ENCODE data around the gene AGAP1. TPM values are rescaled to one million over a fixed set of nuclear protein-coding genes. Genes with fewer than 3 reads are reported as not detected.

AGAP1 gene
- total RNA-seq, 2 donors from 2014 or later = 19.1 to 20.8 TPM

DNA sequence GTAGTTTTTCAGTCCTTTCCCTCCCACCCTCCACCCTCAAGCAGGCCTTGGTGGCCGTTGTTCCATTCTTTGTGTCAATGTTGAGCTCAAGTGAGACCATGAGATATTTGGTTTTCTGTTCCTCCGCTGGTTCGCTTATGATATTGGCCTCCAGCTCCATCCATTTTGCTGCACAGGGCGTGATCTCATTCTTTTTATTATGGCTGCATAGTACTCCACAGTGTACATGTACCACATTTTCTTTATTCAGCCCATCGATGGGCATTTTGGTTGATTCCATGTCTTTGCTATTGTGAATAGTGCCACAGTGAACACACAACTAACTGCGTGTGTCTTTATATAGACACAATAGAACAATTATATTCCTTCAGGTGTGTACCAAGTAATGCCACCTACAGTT lies 14.1 kb downstream of the AGAP1 start:
- DNase-seq (ENCODE audit: low spot score) = no peak
- ATAC-seq (ENCODE audit: insufficient number of reproducible peaks, low FRiP score, low read depth) = no peak

DNA sequence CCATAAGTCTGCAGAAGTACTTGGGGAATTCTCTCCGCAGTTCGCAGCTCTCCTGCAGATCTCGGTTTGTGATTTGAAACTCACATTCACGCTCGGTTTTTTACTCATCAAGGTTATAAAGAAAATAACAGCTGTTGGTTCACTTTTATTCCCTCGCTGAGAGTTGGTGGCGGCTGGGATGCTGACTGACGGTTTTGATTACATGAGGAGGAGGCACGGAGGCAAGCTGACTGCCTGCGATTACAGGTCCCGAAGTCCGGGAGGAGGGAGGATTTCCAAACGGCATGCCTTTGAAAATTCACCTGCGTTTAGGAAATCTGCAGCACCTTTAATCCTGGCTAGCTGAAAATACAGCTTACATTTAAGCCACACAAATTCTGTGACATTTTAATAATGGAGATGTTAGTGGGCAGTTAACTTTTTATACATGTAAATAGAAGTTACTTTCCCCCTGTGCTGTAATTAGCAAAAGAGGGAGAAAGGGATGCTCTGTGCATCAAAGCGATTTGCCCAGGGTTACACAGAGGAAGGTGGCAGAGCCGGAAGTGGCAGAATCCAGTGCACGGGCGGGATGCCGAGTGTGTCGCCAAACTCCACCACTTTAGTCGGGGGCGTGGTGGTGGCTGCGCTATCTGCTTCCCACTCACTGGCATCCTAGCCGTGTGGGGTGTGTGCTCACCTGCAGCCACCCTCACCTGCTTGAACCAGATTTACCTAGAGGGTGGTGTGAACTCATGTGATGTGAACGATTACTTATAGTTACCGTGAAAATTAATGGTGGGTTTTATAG lies 14.7 kb downstream of the AGAP1 start:
- TF ChIP-seq, protein P1, sequence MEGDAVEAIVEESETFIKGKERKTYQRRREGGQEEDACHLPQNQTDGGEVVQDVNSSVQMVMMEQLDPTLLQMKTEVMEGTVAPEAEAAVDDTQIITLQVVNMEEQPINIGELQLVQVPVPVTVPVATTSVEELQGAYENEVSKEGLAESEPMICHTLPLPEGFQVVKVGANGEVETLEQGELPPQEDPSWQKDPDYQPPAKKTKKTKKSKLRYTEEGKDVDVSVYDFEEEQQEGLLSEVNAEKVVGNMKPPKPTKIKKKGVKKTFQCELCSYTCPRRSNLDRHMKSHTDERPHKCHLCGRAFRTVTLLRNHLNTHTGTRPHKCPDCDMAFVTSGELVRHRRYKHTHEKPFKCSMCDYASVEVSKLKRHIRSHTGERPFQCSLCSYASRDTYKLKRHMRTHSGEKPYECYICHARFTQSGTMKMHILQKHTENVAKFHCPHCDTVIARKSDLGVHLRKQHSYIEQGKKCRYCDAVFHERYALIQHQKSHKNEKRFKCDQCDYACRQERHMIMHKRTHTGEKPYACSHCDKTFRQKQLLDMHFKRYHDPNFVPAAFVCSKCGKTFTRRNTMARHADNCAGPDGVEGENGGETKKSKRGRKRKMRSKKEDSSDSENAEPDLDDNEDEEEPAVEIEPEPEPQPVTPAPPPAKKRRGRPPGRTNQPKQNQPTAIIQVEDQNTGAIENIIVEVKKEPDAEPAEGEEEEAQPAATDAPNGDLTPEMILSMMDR (IDR thresholded peaks at IDR 0.05) = no peak
- Histone ChIP-seq H3K27ac (no peak overlapping the region), H3K27me3 (replicated peaks; ENCODE audit: insufficient read depth) (no peaks in the 10 kb centered on the region), H3K36me3 (no peaks in the 10 kb centered on the region), H3K4me3 (no peak overlapping the region), H3K9me3 (no peaks in the 10 kb centered on the region), H3K4me1 (ENCODE audit: control insufficient read depth in 1 of 2, low read depth in 2 of 2) (peaks cover 4 to 5% of the 10 kb centered on the region in 2 donors)
- DNase-seq (ENCODE audit: low spot score) = no peak
- ATAC-seq (ENCODE audit: insufficient number of reproducible peaks, low FRiP score, low read depth) = no peak

More for the DNA sequence above, 14.1 kb downstream of the AGAP1 start:
- Histone ChIP-seq H3K9me3 (no peaks in the 10 kb centered on the region), H3K27me3 (replicated peaks; ENCODE audit: insufficient read depth) (no peaks in the 10 kb centered on the region), H3K27ac (no peak overlapping the region), H3K4me1 (ENCODE audit: control insufficient read depth in 1 of 2, low read depth in 2 of 2) (peaks cover 4 to 5% of the 10 kb centered on the region in 2 donors), H3K4me3 (no peak overlapping the region), H3K36me3 (no peaks in the 10 kb centered on the region)
- TF ChIP-seq, protein P1 (IDR thresholded peaks at IDR 0.05) = no peak

DNA sequence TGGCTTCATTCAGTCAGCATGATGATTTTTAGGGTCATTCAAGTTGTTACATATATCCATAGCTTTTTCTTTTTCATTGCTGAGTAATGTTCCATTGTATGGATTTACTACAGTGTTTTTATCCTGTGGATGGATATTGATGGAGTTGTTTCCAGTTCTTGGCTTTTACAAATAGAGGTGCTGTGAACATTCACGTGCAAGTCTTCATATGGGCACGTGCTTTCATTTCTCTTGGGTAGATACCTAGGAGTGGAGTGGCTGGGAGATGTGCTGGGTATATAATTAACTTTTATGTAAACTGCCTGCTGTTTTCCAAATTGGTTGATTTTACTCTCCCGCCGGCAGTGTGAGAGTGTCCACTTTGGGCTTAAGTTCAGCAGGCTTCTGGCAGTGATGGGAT lies 16.5 kb downstream of the AGAP1 start:
- DNase-seq (ENCODE audit: low spot score) (no peak), ATAC-seq (ENCODE audit: insufficient number of reproducible peaks, low FRiP score, low read depth) (no peak)
- H3K27ac ChIP-seq = no peak overlapping the region
- H3K4me1 ChIP-seq (ENCODE audit: control insufficient read depth in 1 of 2, low read depth in 2 of 2) = peaks cover 4 to 5% of the 10 kb centered on the region in 2 donors
- TF ChIP-seq, protein P1 (IDR thresholded peaks at IDR 0.05) = no peak
- H3K9me3 ChIP-seq = no peaks in the 10 kb centered on the region
- H3K4me3 ChIP-seq = no peak overlapping the region
- H3K36me3 ChIP-seq = no peaks in the 10 kb centered on the region
- no peaks in the 10 kb centered on the region for H3K27me3 ChIP-seq (replicated peaks; ENCODE audit: insufficient read depth)

DNA sequence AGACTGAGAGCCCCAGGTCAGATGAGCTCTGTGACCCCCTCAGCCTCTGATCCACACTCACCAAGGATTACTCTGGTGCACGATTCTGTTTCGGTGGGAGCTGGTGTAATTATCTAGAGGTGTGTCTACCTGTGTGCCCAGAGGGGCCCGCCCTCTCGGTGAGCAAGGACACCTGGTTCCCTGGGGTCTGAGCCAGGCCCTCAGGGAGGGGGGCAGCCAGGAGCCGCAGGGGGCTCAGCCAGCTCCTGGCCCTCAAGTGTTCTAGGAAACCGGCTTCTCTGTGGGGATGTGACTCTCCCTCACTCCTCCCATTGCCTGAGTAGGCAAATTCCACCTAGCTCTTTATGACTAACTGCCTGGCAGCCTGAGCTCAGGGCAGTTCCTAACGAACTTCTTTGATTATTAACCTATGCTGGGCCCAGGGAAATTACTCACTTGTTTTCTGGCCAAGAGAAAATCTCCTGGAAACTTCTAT lies 17.4 kb downstream of the AGAP1 start:
- H3K36me3 ChIP-seq = no peaks in the 10 kb centered on the region
- TF ChIP-seq, protein P1 (IDR thresholded peaks at IDR 0.05) = no peak
- H3K9me3 ChIP-seq = no peaks in the 10 kb centered on the region
- ATAC-seq (ENCODE audit: insufficient number of reproducible peaks, low FRiP score, low read depth) (no peak), DNase-seq (ENCODE audit: low spot score) (no peak)
- H3K27ac ChIP-seq = no peak overlapping the region
- H3K4me3 ChIP-seq = no peak overlapping the region
- H3K27me3 ChIP-seq (replicated peaks; ENCODE audit: insufficient read depth) = no peaks in the 10 kb centered on the region
- H3K4me1 ChIP-seq (ENCODE audit: control insufficient read depth in 1 of 2, low read depth in 2 of 2) = peaks cover 4 to 5% of the 10 kb centered on the region in 2 donors

DNA sequence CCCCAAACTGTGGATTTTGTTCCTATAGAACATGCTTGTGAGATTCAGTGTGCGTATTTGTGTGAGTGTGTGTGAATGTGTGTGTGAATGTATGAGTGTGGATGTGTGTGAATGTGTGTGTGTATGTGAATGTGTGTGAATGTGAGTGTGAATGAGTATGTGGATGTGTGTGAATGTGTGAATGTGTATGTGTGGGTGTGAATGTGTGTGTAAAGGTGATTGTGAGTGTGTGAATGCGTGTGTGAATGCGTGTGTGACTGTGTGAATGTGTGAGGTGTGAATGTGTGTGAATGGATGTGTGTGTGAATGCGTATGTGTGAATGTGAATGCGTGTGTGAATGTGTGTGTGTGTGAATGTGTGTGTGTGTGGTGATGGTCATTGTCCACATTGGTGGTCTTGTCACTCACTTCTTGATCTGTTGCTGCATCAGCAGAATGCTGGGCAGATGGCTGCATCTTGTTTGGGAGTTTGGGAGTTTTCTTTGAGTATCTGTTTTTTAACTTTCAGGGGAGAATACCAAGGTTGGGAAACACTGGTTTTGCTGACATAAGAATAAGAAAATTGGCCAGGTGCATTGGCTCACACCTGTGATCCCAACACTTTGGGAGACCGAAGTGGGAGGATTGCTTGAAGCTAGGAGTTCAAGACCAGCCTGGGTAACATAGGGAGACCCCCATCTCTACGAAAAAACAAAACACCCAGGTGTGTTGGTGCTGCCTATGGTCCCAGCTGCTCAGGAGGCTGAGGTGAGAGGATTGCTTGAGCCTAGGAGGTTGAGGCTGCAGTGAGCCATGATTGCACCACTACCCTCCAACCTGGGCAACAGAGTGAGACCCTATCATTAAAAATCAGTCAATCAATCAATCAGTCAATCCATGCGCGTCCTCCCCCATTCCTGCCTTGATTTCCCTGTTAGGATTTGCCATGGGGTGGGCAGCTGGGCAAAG lies 18.2 kb downstream of the AGAP1 start:
- no peak for DNase-seq (ENCODE audit: low spot score)
- no peak overlapping the region for H3K4me3 ChIP-seq
- ATAC-seq (ENCODE audit: insufficient number of reproducible peaks, low FRiP score, low read depth) = no peak
- H3K9me3 ChIP-seq = no peaks in the 10 kb centered on the region
- TF ChIP-seq, protein P1 (IDR thresholded peaks at IDR 0.05) = no peak
- no peaks in the 10 kb centered on the region for H3K27me3 ChIP-seq (replicated peaks; ENCODE audit: insufficient read depth)
- H3K27ac ChIP-seq = no peak overlapping the region
- peaks cover 4 to 5% of the 10 kb centered on the region in 2 donors for H3K4me1 ChIP-seq (ENCODE audit: control insufficient read depth in 1 of 2, low read depth in 2 of 2)
- no peaks in the 10 kb centered on the region for H3K36me3 ChIP-seq

Measured in thoracic aorta (tissue), 2 donors.